ENCODE results near the gene METTL16. TPM values are rescaled to one million over a fixed set of nuclear protein-coding genes. Genes with fewer than 3 reads are reported as not detected.
A peak's percentile ranks its signal among the peaks of the same experiment; 100 is the strongest.

Gene METTL16
- total RNA-seq, 2 donors from 2014 or later = 16.4 to 17.9 TPM

GRCh38 chr17:2400474-2400866, 111.2 kb downstream of the METTL16 start:
- no peak for DNase-seq (ENCODE audit: low spot score)
- Histone ChIP-seq H3K4me3 (peak overlapping the region; percentile 82 to 90), H3K9me3 (no peaks in the 10 kb centered on the region), H3K27me3 (no peaks in the 10 kb centered on the region), H3K27ac (peak overlapping the region; percentile 99 to 100), H3K4me1 (peaks cover 0 to 69% of the 10 kb centered on the region in 2 donors), H3K36me3 (no peaks in the 10 kb centered on the region)
- TF ChIP-seq CTCF (IDR thresholded peaks at IDR 0.05) = no peak

- DNase-seq (ENCODE audit: low spot score) = peak; percentile 96
- H3K36me3 ChIP-seq = no peaks in the 10 kb centered on the region
- peaks cover 0 to 69% of the 10 kb centered on the region in 2 donors for H3K4me1 ChIP-seq
Observed at GRCh38 chr17:2399572-2400473, 111.9 kb downstream of the METTL16 start.

GRCh38 chr17:2398655-2399571, 112.8 kb downstream of the METTL16 start:
- Histone ChIP-seq H3K9me3 (no peaks in the 10 kb centered on the region), H3K4me3 (peak overlapping the region; percentile 82 to 90), H3K4me1 (peaks cover 0 to 70% of the 10 kb centered on the region in 2 donors), H3K27me3 (no peaks in the 10 kb centered on the region), H3K36me3 (no peaks in the 10 kb centered on the region), H3K27ac (peak overlapping the region; percentile 99 to 100)
- TF ChIP-seq CTCF (IDR thresholded peaks at IDR 0.05) = no peak
- DNase-seq (ENCODE audit: low spot score) = no peak

More at GRCh38 chr17:2399572-2400473, 111.9 kb downstream of the METTL16 start:
- TF ChIP-seq CTCF (IDR thresholded peaks at IDR 0.05) = no peak
- Histone ChIP-seq H3K9me3 (no peaks in the 10 kb centered on the region), H3K27me3 (no peaks in the 10 kb centered on the region), H3K4me3 (peak overlapping the region; percentile 82 to 90), H3K27ac (peak overlapping the region; percentile 99 to 100)

GRCh38 chr17:2398182-2398581, 113.5 kb downstream of the METTL16 start:
- H3K9me3 ChIP-seq = no peaks in the 10 kb centered on the region
- TF ChIP-seq CTCF (IDR thresholded peaks at IDR 0.05) = no peak
- no peaks in the 10 kb centered on the region for H3K36me3 ChIP-seq
- no peaks in the 10 kb centered on the region for H3K27me3 ChIP-seq
- H3K4me3 ChIP-seq = peak overlapping the region; percentile 82 to 90
- peaks cover 0 to 65% of the 10 kb centered on the region in 2 donors for H3K4me1 ChIP-seq
- DNase-seq (ENCODE audit: low spot score) = no peak
- H3K27ac ChIP-seq = peak overlapping the region; percentile 99 to 100

- Histone ChIP-seq H3K27ac (peak overlapping the region; percentile 99 to 100), H3K4me1 (peaks cover 0 to 59% of the 10 kb centered on the region in 2 donors), H3K36me3 (no peaks in the 10 kb centered on the region), H3K4me3 (peak overlapping the region; percentile 19 to 47), H3K9me3 (no peaks in the 10 kb centered on the region), H3K27me3 (no peaks in the 10 kb centered on the region)
- no peak for TF ChIP-seq CTCF (IDR thresholded peaks at IDR 0.05)
- no peak for DNase-seq (ENCODE audit: low spot score)
Observed at GRCh38 chr17:2397247-2398171, 114.2 kb downstream of the METTL16 start.

Data from right atrium auricular region (tissue), 2 donors.